PC-3 (cell line): Measurements from ENCODE around the gene OR9G4.

ENCODE experiments used
- EZH2 ChIP-seq: fragments of 300-600 bp; sonication (generic); IDR thresholded peaks from one replicate; pipeline ENCODE4 v1.6.1; 2017; ENCODE audit warnings: antibody characterized with exemption, mild to moderate bottlenecking, low read length; ENCODE audit not compliant: unreplicated experiment
- EZH2phosphoT487 ChIP-seq: fragments of 300-600 bp; sonication (generic); IDR thresholded peaks from 2 replicates; pipeline ENCODE4 v1.6.1; 2018; ENCODE audit warnings: mild to moderate bottlenecking, antibody characterized with exemption, low read length, borderline replicate concordance
- TF ChIP-seq, protein P1 (sequence below): fragments of 300-600 bp; sonication (generic); conservative IDR thresholded peaks from 2 replicates; pipeline ENCODE4 v1.5.1; 2017; ENCODE audit warnings: antibody characterized with exemption, low read depth, mild to moderate bottlenecking, low read length

GRCh38 chr11:56750190-56750589 is 1.7 kb upstream of the OR9G4 start:
- TF ChIP-seq, protein P1, sequence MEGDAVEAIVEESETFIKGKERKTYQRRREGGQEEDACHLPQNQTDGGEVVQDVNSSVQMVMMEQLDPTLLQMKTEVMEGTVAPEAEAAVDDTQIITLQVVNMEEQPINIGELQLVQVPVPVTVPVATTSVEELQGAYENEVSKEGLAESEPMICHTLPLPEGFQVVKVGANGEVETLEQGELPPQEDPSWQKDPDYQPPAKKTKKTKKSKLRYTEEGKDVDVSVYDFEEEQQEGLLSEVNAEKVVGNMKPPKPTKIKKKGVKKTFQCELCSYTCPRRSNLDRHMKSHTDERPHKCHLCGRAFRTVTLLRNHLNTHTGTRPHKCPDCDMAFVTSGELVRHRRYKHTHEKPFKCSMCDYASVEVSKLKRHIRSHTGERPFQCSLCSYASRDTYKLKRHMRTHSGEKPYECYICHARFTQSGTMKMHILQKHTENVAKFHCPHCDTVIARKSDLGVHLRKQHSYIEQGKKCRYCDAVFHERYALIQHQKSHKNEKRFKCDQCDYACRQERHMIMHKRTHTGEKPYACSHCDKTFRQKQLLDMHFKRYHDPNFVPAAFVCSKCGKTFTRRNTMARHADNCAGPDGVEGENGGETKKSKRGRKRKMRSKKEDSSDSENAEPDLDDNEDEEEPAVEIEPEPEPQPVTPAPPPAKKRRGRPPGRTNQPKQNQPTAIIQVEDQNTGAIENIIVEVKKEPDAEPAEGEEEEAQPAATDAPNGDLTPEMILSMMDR = no peak
- TF ChIP-seq EZH2 = no peak
- no peak for TF ChIP-seq EZH2phosphoT487
